ENCODE results near the gene RGL3.
"Not testable (repeated sequence)": the region's sequence is repeated elsewhere in the genome, so short reads cannot be mapped to it uniquely, and the experiment has no call there.

RGL3 gene

DNA sequence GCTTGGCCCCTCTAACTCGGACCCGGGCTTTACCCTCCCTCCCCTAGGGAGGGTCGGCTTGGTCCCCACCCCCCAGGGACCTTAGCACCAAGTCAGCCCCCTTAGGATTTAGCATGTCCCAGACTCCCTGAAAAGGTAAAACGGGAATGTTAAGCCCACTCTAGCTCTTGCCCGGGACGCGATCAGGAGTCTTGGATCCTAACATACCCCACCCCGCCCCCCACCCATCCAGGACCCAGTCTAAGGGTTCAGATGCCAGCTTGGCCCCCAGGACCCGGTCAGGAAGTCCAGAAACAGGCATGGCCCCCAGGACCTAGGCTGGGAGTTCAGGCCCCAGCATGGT is 35.4 kb downstream of the RGL3 start:
- no peak for DNase-seq (ENCODE audit: low spot score)

DNA sequence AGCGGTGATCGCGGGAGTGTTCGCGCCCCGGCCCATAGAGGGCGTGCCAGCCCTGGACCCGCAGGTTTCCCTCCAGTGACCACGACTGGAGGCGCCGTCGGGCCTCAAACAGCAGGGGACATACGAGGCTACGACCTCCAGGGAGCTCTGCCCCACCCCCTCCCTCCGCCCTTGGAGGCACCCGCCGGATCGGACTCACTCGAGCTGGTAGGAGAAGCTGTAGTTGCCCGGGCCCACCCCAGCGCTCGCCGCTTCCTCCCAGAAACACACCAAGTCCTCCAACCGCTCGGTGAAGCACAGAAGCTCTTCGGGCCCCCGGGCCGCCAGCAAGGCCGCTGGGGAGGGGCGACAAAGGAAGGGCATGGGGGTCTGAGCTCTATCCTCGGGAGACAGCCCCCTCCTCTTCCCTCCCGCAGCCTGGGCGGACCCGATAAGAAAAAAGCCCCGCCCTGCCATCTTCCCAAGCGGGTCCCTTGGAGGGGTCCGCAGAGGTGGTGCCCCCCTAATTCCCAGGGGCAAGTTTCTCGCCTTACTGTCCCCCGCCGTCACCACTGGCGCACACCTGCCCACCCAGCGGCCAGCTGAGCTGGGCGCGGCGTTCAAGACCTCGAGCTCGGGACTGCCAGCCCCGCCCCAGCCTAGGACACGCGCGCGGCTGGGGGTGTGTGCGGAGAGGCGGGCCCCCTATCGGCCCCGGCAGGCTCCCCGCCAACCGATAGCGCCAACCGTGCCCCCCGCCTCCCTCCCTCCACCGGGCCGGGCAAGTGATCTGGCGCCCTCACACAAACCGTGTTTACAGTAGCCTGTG is 36.0 kb downstream of the RGL3 start:
- DNase-seq (ENCODE audit: low spot score) = peak; percentile 65

DNA sequence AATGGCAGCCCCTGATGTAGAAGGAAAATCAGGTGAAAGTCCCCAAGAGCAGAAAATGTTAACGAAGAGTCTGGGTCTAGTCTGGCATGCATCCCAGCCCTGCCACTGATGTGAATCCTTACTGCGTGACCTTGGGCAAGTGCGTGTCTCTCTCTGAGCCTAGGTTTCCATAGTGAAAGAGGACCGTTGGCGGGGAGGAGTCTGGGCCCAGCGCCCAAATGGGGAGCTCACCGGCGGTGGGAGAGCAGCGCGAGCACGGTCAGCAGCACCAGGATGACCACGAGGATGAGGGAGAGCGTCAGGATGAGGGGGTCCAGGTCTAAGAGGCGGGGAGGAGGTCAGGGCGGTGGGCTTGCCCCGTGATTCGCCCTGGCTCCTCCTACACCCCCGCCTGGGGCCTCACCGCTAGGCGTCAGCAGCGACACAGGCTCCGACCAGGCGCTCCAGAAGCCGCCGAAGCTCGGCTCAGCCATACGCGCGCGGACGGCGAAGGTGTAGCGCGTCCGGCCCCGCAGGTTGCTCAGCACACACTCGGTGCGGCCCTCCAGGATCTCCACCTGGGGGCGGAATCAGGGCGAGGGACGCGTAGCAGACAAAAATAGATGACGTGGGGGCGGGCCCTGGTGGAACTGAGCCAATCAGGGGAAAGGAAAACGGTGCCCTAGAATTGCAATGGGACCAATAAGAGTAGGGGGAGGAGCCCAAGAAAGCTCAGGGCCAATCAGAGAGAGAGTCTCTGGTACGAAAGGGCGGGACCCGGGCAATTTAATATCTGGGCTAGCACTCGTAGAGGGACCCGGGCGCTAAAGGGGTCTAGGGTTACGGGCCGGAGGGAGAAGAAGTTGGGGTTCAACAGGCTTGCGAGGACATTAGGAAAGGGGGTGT is 38.2 kb downstream of the RGL3 start:
- peak; percentile 99 for DNase-seq (ENCODE audit: low spot score)

DNA sequence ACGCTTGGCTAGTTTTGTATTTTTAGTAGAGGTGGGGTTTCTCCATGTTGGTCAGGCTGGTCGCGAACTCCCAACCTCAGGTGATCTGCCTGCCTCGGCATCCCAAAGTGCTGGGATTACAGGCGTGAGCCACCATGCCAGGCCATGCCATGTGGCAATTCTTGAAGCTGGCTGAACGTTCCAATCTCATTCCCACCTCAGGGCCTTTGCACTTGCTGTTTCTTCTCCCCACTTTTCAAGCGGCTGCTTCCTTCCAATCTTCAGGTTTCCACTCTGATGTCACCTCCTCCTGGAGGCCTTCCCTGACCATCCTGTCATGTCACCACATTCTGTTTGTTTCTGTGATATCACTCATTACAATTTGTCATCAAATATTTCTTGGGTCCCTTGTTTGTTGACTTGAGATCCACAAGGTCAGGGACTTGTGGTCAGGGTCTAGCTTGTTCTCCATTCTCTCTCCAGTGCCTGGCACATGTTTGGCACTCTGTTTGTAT is 39.2 kb downstream of the RGL3 start:
- no peak for DNase-seq (ENCODE audit: low spot score)

DNA sequence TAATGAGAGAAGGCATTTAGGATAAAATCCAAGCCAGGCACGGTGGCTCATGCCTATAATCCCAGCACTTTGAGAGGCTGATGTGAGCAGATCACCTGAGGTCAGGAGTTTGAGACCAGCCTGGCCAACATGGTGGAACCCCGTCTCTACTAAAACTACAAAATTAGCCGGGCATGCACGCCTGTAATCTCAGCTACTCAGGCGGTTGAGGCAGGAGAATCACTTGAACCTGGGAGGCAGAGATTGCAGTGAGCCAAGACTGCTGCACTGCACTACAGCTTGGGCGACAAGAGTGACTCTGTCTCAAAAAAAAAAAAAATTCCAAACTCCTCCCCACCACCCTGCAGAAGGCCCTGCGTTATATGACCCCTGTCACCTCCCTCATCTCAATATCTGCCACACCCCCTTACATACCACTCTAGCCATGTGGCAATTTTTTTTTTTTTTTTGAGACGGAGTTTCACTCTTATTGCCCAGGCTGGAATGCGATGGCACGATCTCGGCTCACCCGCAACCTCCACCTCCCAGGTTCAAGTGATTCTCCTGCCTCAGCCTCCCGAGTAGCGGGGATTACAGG is 39.8 kb downstream of the RGL3 start:
- DNase-seq (ENCODE audit: low spot score) = not testable (repeated sequence)

DNA sequence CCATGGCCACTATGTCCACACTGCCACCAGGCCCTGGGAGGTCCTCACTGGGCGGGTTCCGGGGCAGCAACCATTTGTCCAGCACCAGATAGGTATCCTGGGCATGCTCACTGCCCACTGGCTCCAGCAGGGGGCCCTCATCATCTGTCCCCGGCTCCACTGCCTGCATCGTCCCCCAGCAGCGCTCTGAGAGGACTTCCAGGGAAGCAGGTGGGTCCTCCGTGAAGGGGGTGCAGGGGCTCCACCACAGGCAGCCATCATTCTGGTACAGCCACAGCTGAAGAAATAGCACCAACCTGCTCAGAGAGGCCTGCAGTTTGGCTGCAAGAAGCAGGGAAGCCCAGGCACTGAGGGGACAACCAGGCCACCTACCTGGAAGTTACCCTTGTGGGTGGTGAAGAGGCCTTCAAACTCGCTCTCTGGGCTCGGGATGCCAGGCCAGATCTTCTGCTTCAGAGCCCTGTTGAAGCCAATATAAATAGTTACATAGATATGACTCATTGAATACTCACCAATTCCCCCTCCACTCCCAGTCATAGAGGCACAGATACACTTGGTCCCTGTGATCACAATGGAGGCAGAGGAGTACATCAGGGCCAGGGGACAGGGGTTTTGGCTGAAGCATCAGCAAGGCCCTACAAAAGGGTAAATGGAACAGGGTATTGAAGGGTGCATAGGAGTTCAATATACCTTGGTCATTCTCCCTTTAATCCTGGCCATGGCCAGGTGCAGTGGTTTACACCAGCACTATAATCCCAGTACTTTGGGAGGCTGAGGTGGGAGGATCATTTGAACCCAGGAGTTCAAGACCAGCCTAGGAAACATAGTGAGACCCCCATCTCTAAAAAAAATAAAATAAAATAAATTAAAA is 40.6 kb downstream of the RGL3 start:
- peak; percentile 53 for DNase-seq (ENCODE audit: low spot score)

DNA sequence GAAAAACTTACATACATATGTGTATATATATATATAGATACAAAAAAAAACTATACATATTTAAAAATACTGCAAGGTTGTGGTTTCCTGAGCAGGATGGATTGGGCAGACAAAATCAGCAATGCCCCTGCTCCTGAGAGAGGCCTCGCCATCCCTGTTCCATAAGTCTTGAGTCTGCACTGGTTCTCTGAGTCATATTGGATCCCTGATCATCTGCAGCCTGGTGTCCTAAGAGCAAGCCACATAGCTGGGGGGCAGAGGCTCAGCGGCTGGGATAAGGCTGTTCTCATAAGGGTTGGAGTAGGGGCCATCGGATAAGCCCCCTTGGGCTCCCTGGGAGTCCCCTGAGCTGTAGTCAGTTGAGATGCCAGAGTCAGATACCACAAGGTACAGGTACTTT is 41.4 kb downstream of the RGL3 start:
- DNase-seq (ENCODE audit: low spot score) = no peak

DNA sequence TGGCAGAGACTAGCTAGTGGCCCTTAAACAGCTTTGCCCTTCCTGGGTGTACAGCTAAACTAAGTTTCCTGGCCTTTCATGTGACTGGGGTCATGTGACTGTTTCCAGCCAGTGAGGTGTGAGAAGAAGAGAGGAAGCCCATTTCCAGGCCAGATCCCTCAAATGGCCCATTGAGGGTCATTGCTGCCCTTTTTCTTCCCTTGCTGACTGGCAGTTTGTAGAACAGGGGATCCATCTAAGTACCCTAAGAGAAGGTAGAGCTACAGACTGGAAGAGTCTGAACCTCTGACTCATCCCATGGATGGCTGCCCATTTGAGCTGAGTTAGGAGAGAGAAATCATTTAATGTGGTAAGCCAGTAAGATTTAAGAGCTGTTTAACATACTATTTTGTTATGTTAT is 41.9 kb downstream of the RGL3 start:
- DNase-seq (ENCODE audit: low spot score) = no peak

DNA sequence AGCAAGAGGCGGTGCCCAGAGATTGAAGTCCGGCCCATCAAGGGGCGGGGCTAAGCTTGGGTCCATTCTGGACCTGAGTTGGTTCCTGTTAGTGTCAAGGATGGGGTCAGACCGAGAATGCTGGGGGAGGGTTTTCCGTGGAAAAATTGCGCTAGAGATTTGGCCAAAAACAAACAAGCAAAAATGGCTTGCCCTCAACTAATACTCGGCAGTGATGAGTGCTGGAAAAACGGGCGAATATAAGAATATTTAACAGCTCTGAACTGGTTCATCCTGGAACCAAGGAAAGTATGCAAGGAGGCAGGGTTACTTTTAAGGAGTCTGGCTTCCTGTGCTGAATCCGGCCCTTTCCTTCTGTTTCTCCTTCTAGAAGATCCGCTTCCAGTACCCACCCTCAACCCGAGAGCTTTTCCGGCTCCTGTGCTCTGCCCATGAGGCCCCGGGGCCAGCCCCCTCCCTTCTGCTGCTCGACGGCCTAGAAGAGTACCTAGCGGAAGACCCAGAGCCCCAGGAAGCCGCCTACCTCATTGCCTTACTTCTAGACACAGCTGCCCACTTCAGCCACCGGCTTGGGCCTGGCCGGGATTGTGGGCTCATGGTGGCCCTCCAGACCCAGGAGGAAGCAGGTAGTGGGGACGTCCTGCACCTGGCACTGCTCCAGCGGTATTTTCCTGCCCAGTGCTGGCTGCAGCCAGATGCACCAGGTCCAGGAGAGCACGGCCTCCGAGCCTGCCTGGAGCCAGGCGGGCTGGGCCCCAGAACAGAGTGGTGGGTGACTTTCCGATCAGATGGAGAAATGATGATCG is 43.8 kb downstream of the RGL3 start:
- DNase-seq (ENCODE audit: low spot score) = peak; percentile 65

DNA sequence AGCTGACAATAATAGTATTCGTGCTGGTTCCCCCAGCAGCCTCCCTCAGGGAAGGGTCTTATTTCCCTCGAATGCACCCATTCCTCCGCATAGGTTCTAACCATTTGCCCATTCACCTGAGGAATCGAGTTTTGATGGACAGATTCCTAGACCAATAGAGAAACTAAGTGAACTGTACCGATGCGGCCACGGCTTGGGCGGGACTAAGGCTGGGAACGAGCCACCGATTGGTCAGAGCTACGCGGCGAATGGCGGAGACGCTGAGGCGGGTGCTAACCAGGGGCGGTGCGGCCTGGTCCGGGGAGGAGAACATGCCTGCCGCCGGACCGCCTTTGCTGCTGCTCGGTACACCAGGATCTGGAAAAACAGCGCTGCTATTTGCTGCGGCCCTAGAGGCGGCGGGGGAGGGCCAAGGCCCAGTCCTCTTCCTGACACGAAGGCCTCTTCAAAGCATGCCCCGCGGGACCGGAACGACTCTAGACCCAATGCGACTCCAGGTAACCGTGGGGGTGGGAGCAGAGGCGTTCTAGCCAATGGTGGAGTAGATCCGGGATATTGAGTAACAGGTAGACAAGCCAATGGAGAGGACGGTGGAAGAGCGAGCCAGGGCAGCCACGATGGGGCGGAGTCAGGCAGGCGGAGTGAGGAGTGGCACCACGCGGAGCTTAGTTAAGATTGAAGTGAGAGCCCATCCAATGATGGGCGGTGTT is 44.5 kb downstream of the RGL3 start, which contains the start of gene SWSAP1:
Gene SWSAP1, plus strand, starts transcription at position 234 of the 710 bp plus-strand sequence. Its CDS starts 15 bp downstream, at position 249.
- peak; percentile 99 for DNase-seq (ENCODE audit: low spot score)

DNA sequence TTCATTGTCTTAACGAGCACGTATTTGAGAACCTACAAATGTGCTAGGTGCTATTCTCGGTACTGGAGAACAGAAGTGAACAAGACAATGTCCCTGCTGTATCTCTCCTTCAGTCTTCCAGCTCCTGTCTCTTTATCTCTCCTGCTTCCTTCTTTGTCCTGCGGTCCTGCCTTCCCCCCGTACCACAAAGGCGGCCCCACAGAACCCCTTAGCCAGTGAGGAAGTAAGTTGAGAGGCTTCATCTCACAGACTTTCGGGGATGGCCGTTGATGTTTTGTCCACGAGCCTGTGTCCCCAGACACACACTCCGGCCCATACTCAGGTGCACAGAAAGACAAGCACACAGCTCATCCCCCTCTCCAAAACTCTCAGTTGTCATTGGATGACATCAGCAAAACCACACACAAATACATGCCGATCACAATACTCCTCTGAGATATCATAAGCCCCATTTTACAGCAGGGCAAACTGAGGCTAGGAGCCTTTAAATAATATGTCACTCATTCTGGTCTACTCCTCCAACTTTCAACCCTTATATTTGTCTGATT is 45.2 kb downstream of the RGL3 start:
- no peak for DNase-seq (ENCODE audit: low spot score)

DNA sequence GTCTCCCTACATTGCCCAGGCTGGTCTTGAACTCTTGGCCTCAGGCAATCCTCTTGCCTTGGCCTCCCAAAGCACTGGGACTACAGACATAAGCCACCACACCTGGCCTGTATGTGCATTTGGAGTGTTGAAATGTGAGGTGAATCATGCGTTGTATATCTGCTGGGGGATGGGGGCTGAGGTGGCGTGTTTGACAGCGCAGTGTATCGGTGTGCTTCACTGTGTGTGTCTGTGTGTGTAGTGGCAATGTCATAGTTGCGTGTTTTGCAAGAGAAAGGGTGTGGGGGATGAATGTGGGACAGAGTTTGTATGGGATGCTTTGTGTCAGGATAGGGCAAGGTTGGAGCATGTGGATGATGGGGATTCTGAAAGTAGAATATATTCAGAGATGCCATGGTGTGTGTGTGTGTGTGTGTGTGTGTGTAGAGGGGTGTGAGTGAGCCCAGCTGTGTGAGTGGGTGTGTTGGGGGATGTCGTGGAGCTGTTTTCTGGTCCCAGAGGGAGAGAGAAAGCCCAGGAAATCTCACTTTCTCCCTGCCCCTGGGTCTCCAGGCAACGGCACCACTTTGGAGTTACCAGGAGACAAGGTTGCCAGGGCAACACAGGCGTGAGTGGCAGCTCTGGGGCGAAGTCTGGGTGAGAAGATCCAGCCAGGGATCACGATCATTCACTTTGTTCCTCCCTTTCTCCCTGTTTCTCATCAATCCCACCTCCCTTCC is 45.8 kb downstream of the RGL3 start:
- DNase-seq (ENCODE audit: low spot score) = peak; percentile 75

DNA sequence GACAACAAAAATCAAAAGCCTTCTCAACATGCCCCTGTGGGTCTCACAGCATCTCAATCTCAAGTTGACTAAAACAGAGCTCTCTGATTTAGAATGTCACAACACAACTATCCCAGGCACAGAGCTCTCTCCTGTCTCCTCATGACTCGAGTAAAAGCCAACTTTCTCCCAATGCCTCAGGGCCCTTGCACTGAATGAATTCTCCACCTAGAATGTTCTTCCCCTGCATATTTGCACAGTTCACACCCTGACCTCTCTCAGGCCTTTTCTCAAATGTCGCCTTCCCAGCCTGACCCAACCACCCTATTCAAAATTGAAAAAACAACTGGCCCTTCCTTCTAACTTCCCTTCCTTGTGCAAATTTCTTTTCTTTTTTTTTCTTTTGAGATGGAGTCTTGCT is 48.4 kb downstream of the RGL3 start:
- DNase-seq (ENCODE audit: low spot score) = no peak

DNA sequence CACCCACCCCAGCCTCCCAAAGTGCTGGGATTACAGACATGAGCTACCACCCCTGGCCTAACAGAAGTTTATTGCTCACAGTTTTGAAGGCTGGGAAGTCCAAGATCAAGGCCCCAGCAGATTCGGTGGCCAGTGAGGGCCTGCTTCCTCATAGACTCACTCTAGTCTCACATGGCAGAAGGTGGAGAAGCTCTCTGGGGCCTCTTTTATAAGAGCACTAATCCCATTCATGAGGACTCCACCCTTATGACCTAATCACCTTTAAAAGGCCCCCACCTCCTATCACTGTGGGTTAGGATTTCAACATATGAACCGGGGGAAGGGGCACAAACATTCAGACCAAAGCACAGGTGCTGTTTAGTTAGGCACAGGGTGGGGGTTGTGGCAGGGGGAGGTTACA is 51.6 kb downstream of the RGL3 start:
- no peak for DNase-seq (ENCODE audit: low spot score)

DNA sequence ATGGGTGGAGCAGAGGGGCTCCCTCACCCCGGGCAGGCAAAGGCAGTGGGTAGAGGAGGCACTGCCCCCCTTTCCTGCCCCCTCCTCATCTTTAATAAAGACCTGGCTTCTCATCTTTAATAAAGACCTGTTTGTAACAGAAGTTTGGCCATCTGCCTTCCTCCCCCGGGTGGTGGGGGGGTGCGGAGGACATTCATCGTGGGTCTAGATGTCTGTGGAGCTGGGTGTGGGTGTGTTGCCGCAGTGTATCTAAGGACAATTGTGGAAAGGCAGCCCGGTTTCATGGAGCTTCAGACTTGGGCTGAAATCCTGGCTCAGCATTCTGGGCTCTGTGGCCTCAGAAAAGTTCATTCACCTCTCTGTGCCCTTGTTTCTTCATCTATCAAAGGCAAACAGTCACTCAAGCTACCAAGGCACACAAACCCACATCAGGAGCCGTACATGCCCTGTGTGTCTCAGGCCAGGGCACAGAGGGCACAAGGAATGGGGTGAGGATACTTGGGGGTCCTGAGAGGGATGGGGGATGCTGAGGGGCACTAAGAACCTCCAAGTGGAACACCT is 53.5 kb downstream of the RGL3 start:
- no peak for DNase-seq (ENCODE audit: low spot score)

DNA sequence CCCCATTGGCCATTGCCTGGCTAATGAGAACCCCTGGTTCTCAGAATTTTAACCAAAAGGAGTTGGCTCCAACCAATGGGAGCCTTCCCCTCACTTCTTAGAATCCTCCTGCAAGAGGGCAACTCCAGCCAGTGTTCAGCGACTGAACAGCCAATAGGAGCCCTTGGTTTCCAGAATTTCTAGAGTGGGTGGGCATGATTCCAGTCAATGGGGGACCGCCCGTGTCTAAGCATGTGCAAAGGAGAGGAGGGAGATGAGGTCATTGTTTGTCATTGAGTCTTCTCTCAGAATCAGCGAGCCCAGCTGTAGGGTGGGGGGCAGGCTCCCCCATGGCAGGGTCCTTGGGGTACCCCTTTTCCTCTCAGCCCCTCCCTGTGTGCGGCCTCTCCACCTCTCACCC is 54.2 kb downstream of the RGL3 start:
- DNase-seq (ENCODE audit: low spot score) = no peak

DNA sequence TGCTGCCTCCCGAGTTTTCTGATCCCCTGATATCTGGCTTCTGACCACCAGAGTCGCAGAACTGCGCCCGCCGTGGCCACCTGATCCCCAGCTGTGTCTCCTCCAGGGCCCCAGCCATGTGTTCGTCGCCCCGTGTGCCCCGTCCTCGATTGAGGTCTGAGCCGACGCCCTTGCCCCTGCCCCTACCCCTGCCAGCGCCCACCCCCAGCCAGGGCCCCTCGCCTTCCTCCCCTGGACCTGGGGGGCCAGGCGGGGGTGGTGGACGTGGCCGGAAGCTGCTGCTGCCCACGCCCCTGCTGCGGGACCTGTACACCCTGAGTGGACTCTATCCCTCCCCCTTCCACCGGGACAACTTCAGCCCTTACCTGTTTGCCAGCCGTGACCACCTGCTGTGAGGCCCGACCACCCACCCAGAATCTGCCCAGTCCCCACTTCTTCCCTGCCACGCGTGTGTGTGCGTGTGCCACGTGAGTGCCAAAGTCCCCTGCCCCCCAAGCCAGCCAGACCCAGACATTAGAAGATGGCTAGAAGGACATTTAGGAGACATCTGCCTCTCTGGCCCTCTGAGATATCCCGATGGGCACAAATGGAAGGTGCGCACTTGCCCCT is 54.7 kb downstream of the RGL3 start:
- DNase-seq (ENCODE audit: low spot score) = no peak

DNA sequence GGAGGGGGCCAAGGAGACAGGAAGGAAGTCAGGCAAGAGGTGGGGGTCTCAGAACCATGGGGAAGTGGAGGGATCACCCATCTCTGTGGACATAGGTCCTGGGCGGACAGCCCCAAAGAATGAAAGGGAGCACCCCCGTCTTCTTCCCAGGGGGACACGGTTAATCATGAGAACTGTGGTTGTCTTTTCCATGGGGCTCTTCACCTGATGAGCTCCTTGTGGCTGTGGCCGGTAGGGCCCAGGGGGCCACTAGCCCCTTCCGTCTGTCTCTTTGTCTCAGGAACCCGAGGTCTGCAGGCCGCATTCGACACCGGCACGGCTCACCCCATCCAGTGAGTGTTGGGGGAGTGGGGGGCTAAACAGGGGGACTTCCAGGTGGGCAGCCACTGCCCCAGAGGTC is 55.2 kb downstream of the RGL3 start:
- DNase-seq (ENCODE audit: low spot score) = no peak

Data from SK-N-DZ (cell line).